Activated CD4-positive, alpha-beta T cell treated with anti-CD3 and anti-CD28 coated beads for 1 hour (primary cell): ENCODE measurements around the gene HUS1.
"Not testable (repeated sequence)": the region's sequence is repeated elsewhere in the genome, so short reads cannot be mapped to it uniquely, and the experiment has no call there.

Experiments used
- DNase-seq: peaks from one replicate; pipeline ENCODE4 v3.0.0-alpha.2; 2020

The HUS1 gene

GRCh38 chr7:47916514-47916913, 62.9 kb downstream of the HUS1 start:
- DNase-seq, result not testable (repeated sequence)

GRCh38 chr7:47915616-47915976, 63.8 kb downstream of the HUS1 start:
- no peak for DNase-seq

DNA sequence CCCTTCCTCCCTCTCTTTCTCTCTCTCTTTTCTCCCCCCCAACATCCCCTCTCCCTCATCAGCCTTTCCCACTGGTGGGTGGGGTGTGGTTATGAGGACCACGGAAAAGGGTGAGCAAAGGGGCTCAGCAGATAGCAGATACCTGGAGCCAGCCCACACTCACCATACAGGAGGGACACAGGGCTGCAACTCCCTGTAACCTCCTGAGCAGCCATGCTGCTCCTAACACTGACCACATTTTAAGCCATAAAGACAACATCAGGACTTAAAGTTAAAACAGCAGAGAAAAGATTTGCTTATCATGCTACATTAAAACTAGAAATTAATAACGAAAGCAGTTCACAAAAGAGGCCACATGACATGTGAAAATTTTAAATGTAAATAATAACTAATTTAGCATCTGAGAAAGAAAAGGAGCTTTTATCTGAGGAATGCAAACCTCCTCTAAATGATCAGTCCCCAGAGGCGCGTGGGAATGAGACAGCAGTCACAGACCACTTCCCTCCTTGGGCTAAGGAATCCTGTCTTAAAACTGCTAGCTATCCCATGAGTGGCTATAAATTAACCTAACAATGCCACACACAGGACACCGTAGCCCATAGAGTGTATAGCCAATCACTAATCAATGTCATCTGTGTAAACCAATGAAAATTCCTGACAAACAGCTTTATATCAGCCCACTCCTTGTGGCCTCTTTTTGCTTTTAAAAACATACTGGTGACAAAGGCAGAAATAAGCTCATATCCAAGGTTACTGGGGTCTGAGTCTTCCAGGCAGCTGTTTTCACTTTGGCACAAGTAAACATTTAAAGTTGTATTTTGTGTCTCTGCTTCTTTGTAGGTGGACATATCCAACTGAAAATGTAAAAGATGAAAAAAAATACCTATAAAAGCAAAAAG, 64.4 kb downstream of the HUS1 start:
- DNase-seq, result no peak
